ENCODE data around the gene CLNK. TPM values are rescaled to one million over a fixed set of nuclear protein-coding genes. Genes with fewer than 3 reads are reported as not detected.

The CLNK gene
- total and polyA plus RNA-seq, 2 experiments from 2014 or later = not detected

GRCh38 chr4:10454121-10454520, 230.4 kb downstream of the CLNK start:
- peaks cover 60% of the 10 kb centered on the region for H3K79me2 ChIP-seq
- no peak for DNase-seq (ENCODE audit: low spot score)
- TF ChIP-seq EZH2 (IDR thresholded peaks at IDR 0.05; ENCODE audit: borderline replicate concordance) (no peak), CTCF (IDR thresholded peaks at IDR 0.05; ENCODE audit: poor library complexity) (no peak), EZH2phosphoT487 (IDR thresholded peaks at IDR 0.05; ENCODE audit: low read depth, severe bottlenecking, unreplicated experiment) (no peak)
- H3K27me3 ChIP-seq = no peaks in the 10 kb centered on the region
- no peak overlapping the region for H3K4me3 ChIP-seq
- no peak overlapping the region for H2AFZ ChIP-seq
- no peaks in the 10 kb centered on the region for H3K9me3 ChIP-seq (ENCODE audit: low read depth)
- no peaks in the 10 kb centered on the region for H4K20me1 ChIP-seq (ENCODE audit: insufficient read depth, poor library complexity, severe bottlenecking)
- H3K4me2 ChIP-seq = no peak overlapping the region
- H3K9me2 ChIP-seq (replicated peaks; ENCODE audit: insufficient read depth) = no peaks in the 10 kb centered on the region
- H3K27ac ChIP-seq = no peak overlapping the region
- 100% methylated on average over 1 of the region's 1 CpG for WGBS (ENCODE audit: low lambda C conversion rate, missing lambda C conversion rate)
- H3K36me3 ChIP-seq (replicated peaks; ENCODE audit: insufficient read depth, low read depth) = no peaks in the 10 kb centered on the region
- H3K4me1 ChIP-seq (ENCODE audit: insufficient read depth) = peaks cover 13% of the 10 kb centered on the region

DNA sequence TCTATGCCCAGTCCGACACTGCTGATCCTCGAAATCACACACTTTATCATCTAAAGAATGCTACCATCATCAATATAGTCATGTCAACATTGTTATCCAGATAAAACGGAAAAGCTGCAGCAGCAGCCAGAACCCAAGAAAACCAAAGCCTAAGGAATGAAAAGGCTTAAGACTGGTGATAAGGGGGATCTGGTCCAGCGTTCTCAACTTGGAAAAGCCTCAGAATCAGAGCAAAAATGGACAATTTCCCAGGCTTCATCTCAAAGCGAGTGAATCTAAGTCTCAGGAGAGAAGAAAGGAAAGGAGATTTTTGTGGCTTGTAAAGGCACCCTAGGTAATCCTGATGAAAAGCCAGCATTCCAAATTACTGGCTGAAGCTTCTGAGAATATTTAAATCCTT, 235.6 kb downstream of the CLNK start:
- Histone ChIP-seq H3K4me2 (no peak overlapping the region), H3K36me3 (replicated peaks; ENCODE audit: insufficient read depth, low read depth) (peaks cover 10% of the 10 kb centered on the region), H4K20me1 (ENCODE audit: insufficient read depth, poor library complexity, severe bottlenecking) (no peaks in the 10 kb centered on the region), H3K79me2 (peaks cover 45% of the 10 kb centered on the region), H3K27me3 (no peaks in the 10 kb centered on the region), H3K4me1 (ENCODE audit: insufficient read depth) (no peaks in the 10 kb centered on the region), H3K27ac (no peak overlapping the region), H3K4me3 (no peak overlapping the region), H3K9me3 (ENCODE audit: low read depth) (peaks cover 32% of the 10 kb centered on the region), H3K9me2 (replicated peaks; ENCODE audit: insufficient read depth) (no peaks in the 10 kb centered on the region), H2AFZ (no peak overlapping the region)
- TF ChIP-seq EZH2phosphoT487 (IDR thresholded peaks at IDR 0.05; ENCODE audit: low read depth, severe bottlenecking, unreplicated experiment) = no peak
- no peak for TF ChIP-seq EZH2 (IDR thresholded peaks at IDR 0.05; ENCODE audit: borderline replicate concordance)
- TF ChIP-seq CTCF (IDR thresholded peaks at IDR 0.05; ENCODE audit: poor library complexity) = no peak
- DNase-seq (ENCODE audit: low spot score) = no peak
- WGBS (ENCODE audit: low lambda C conversion rate, missing lambda C conversion rate) = 59% methylated on average over 5 of the region's 5 CpGs

DNA sequence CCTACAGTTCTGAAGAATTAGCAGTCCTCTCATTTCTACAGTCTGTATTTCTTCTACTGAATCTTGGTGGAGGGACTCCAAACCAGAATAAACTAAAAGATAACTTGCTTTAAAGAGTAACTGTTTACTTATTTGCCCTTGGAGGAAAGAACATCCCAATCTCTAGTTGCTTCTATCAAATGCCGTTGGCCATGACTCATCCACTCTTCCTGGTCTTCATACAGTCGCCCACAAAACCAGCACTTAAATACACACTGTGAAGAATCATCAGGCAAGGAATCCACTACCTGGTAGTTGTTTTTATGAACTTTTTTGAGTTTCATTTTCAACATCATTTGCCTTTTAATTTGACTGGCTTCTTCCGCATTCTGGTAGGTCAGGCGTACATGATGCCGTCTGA, 241.6 kb downstream of the CLNK start:
- TF ChIP-seq EZH2phosphoT487 (IDR thresholded peaks at IDR 0.05; ENCODE audit: low read depth, severe bottlenecking, unreplicated experiment) = no peak
- TF ChIP-seq CTCF (IDR thresholded peaks at IDR 0.05; ENCODE audit: poor library complexity) = no peak
- no peak for TF ChIP-seq EZH2 (IDR thresholded peaks at IDR 0.05; ENCODE audit: borderline replicate concordance)
- H3K79me2 ChIP-seq = peaks cover 3% of the 10 kb centered on the region
- H2AFZ ChIP-seq = no peak overlapping the region
- WGBS (ENCODE audit: low lambda C conversion rate, missing lambda C conversion rate) = 88% methylated on average over 5 of the region's 5 CpGs
- H3K9me3 ChIP-seq (ENCODE audit: low read depth) = peaks cover 32% of the 10 kb centered on the region
- peaks cover 16% of the 10 kb centered on the region for H3K36me3 ChIP-seq (replicated peaks; ENCODE audit: insufficient read depth, low read depth)
- no peaks in the 10 kb centered on the region for H3K27me3 ChIP-seq
- H3K4me2 ChIP-seq = no peak overlapping the region
- DNase-seq (ENCODE audit: low spot score) = no peak
- H3K9me2 ChIP-seq (replicated peaks; ENCODE audit: insufficient read depth) = no peaks in the 10 kb centered on the region
- H3K27ac ChIP-seq = no peak overlapping the region
- no peaks in the 10 kb centered on the region for H4K20me1 ChIP-seq (ENCODE audit: insufficient read depth, poor library complexity, severe bottlenecking)
- no peak overlapping the region for H3K4me3 ChIP-seq
- H3K4me1 ChIP-seq (ENCODE audit: insufficient read depth) = no peaks in the 10 kb centered on the region

DNA sequence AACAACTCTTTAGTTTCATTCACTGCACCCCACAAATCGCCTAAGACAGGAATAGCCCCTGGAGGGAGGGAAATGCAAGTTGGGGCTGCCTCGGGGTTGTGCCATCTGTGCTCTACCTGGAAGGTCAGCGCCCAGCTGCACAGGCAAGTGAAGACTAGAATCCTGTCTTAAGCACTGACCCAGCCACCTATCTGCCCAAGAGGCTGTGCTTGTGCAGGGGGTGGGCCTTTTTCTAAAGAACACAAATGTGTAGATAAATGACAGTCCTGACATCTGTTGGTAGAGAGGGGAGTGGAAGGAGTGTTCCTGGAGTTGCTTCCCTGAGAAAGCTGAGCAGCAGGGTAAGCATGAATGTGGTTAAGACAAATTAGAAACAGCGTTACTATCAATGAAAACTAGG, 243.1 kb downstream of the CLNK start:
- H2AFZ ChIP-seq = no peak overlapping the region
- H3K9me3 ChIP-seq (ENCODE audit: low read depth) = peaks cover 32% of the 10 kb centered on the region
- H3K27ac ChIP-seq = no peak overlapping the region
- WGBS (ENCODE audit: low lambda C conversion rate, missing lambda C conversion rate) = 82% methylated on average over 4 of the region's 4 CpGs
- no peaks in the 10 kb centered on the region for H3K4me1 ChIP-seq (ENCODE audit: insufficient read depth)
- no peaks in the 10 kb centered on the region for H4K20me1 ChIP-seq (ENCODE audit: insufficient read depth, poor library complexity, severe bottlenecking)
- no peaks in the 10 kb centered on the region for H3K79me2 ChIP-seq
- no peak for DNase-seq (ENCODE audit: low spot score)
- no peaks in the 10 kb centered on the region for H3K27me3 ChIP-seq
- peaks cover 16% of the 10 kb centered on the region for H3K36me3 ChIP-seq (replicated peaks; ENCODE audit: insufficient read depth, low read depth)
- H3K4me2 ChIP-seq = no peak overlapping the region
- no peak for TF ChIP-seq CTCF (IDR thresholded peaks at IDR 0.05; ENCODE audit: poor library complexity)
- TF ChIP-seq EZH2 (IDR thresholded peaks at IDR 0.05; ENCODE audit: borderline replicate concordance) = no peak
- TF ChIP-seq EZH2phosphoT487 (IDR thresholded peaks at IDR 0.05; ENCODE audit: low read depth, severe bottlenecking, unreplicated experiment) = no peak
- no peak overlapping the region for H3K4me3 ChIP-seq
- H3K9me2 ChIP-seq (replicated peaks; ENCODE audit: insufficient read depth) = no peaks in the 10 kb centered on the region
